Measurements from ENCODE around the gene MAPKAPK3. TPM values are rescaled to one million over a fixed set of nuclear protein-coding genes. Genes with fewer than 3 reads are reported as not detected.

The MAPKAPK3 gene
- total and polyA plus RNA-seq, 12 donors, result 134 to 496 (median 328) TPM

DNA sequence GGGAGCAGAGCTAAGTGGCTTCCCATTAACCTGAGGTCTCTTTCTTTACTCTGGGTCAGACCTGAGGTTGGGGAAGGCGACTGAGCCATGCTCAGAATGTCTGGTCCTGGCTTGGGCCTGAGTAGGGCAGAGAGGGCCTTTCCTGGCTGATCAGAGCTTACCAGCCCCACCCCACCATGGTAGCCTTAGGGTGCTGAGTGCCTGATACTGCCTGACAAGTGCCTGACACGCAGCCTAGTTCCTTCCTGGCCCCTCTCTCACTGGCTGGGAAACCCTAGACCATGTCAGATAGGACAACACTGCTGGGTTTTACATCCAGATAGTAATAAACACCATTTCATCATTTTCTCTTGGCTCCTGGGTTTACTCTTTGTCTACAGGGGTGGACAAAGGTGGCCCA lies 32.0 kb downstream of the MAPKAPK3 start:
- H3K9me3 ChIP-seq, result no peaks in the 10 kb centered on the region
- intact Hi-C loops (cut with DNase I), result loop anchor here in 1 of 10 donors (2.0 kb wide), 1 partner anchor 30 kb away; no protein-coding TSS in a partner anchor
- H3K36me3 ChIP-seq, result peaks cover 0 to 54% (median 23%) of the 10 kb centered on the region in 9 donors
- TF ChIP-seq CTCF (IDR thresholded peaks at IDR 0.05), result no peak
- ATAC-seq (peak; percentile 32 to 70 (median 57)), DNase-seq (peak in 1 of 2 donors; percentile 51)
- H3K4me3 ChIP-seq, result no peak overlapping the region
- no peaks in the 10 kb centered on the region for H3K27me3 ChIP-seq
- peak overlapping the region; percentile 54 to 89 (median 82) for H3K27ac ChIP-seq
- 53 to 73% methylated on average over 2 of the region's 2 CpGs for WGBS, 2 donors
- peaks cover 12 to 86% (median 46%) of the 10 kb centered on the region in 9 donors for H3K4me1 ChIP-seq

- Histone ChIP-seq H3K36me3 (peaks cover 0 to 49% (median 23%) of the 10 kb centered on the region in 9 donors), H3K27me3 (no peaks in the 10 kb centered on the region), H3K27ac (peak overlapping the region; percentile 54 to 89 (median 82)), H3K4me1 (peaks cover 8 to 81% (median 40%) of the 10 kb centered on the region in 9 donors), H3K9me3 (no peaks in the 10 kb centered on the region), H3K4me3 (no peak overlapping the region)
- WGBS, 2 donors, result 22 to 38% methylated on average over 8 of the region's 8 CpGs
- DNase-seq (peak; percentile 79 to 80), ATAC-seq (peak; percentile 83 to 95 (median 86))
- intact Hi-C loops (cut with DNase I), result loop anchor here in 1 of 10 donors (2.0 kb wide), 1 partner anchor 31 kb away; no protein-coding TSS in a partner anchor
- TF ChIP-seq CTCF (IDR thresholded peaks at IDR 0.05), result no peak
These were observed 32.5 kb downstream of the MAPKAPK3 start for GRCh38 chr3:50649451-50649931.

- Histone ChIP-seq H3K9me3 (no peaks in the 10 kb centered on the region), H3K4me3 (no peak overlapping the region), H3K27ac (peak overlapping the region; percentile 54 to 89 (median 82)), H3K36me3 (peaks cover 0 to 43% (median 23%) of the 10 kb centered on the region in 9 donors), H3K4me1 (peaks cover 6 to 75% (median 40%) of the 10 kb centered on the region in 9 donors), H3K27me3 (no peaks in the 10 kb centered on the region)
- 33 to 64% methylated on average over 1 of the region's 1 CpG for WGBS, 2 donors
- DNase-seq (no peak), ATAC-seq (no peak)
- TF ChIP-seq CTCF (IDR thresholded peaks at IDR 0.05), result no peak
- intact Hi-C loops (cut with DNase I), result loop anchor here in 3 of 10 donors (2.0 to 5.0 kb wide), 2 partner anchors 31 to 33 kb away; partner anchors contain the start of gene MAPKAPK3 (in 2 of the 3)
These were observed 33.1 kb downstream of the MAPKAPK3 start for GRCh38 chr3:50650018-50650417.

DNA sequence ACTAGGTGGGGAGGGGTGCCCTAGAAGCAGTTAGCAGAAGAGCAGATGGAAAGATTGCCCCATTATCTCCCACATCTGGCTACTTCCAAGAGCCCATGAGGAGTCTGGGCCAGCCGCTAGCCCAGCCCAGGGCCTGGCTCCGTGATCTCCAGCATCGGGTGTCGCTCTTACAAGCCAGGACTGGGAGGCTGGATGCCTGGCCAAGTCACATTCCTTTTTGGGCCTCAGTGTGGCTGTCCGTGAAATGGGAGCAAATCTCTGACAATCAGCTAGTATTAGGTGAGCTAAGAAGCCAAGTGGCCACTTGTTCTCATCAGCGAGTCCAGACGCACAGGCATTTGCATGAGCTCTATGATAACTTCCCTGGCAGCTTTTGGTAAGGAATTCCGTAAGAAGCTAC lies 34.5 kb downstream of the MAPKAPK3 start:
- ATAC-seq, result no peak
- no peak overlapping the region for H3K4me3 ChIP-seq
- peaks cover 0 to 29% (median 17%) of the 10 kb centered on the region in 9 donors for H3K36me3 ChIP-seq
- peak overlapping the region in 7 of 10 donors; percentile 38 to 88 (median 64) for H3K27ac ChIP-seq
- intact Hi-C loops (cut with DNase I), result loop anchor here in 3 of 10 donors (2.0 to 5.0 kb wide), 2 partner anchors 33 to 34 kb away; partner anchors contain the start of gene MAPKAPK3 (in 2 of the 3)
- H3K27me3 ChIP-seq, result no peaks in the 10 kb centered on the region
- WGBS, 2 donors, result 56 to 67% methylated on average over 8 of the region's 8 CpGs
- peaks cover 6 to 63% (median 34%) of the 10 kb centered on the region in 9 donors for H3K4me1 ChIP-seq
- no peak for DNase-seq
- no peaks in the 10 kb centered on the region for H3K9me3 ChIP-seq
- TF ChIP-seq CTCF (IDR thresholded peaks at IDR 0.05), result no peak

Data from heart right ventricle (tissue), 16 donors.